Mesenchymal stem cell (in vitro differentiated cells and primary cell): ENCODE data around the gene STRADB.
"Not testable (repeated sequence)": the region's sequence is repeated elsewhere in the genome, so short reads cannot be mapped to it uniquely, and the experiment has no call there.

ENCODE experiments used
- DNase-seq: peaks from one replicate; pipeline ENCODE4 v3.0.0-alpha.2; 2013
- H2AFZ ChIP-seq: one replicate; pipeline ENCODE4 v1.6.1; 2013; ENCODE audit warnings: low read depth, mild to moderate bottlenecking, control low read depth, inconsistent platforms, low read length, moderate library complexity
- H2AK5ac ChIP-seq: 2 replicates; pipeline ENCODE4 v1.6.1; 2013; ENCODE audit warnings: low read length, moderate library complexity, mild to moderate bottlenecking, inconsistent platforms; ENCODE audit not compliant: severe bottlenecking
- H2BK120ac ChIP-seq: one replicate; pipeline ENCODE4 v1.6.1; 2013; ENCODE audit warnings: low read depth, mild to moderate bottlenecking, inconsistent platforms, low read length, moderate library complexity
- H2BK12ac ChIP-seq, 2 experiments: one replicate each; pipeline ENCODE4 v1.6.1; 2013; ENCODE audit warnings: inconsistent platforms in 2 of 2, low read length in 2 of 2, mild to moderate bottlenecking in 2 of 2, moderate library complexity in 2 of 2, control low read depth in 1 of 2
- H2BK15ac ChIP-seq: one replicate; pipeline ENCODE4 v1.6.1; 2013; ENCODE audit warnings: mild to moderate bottlenecking, low read depth, inconsistent platforms; ENCODE audit not compliant: poor library complexity, severe bottlenecking
- H2BK5ac ChIP-seq: 2 replicates; pipeline ENCODE4 v1.6.1; 2013; ENCODE audit warnings: low read depth, mild to moderate bottlenecking, low read length, control low read depth, inconsistent platforms; ENCODE audit not compliant: poor library complexity, severe bottlenecking
- H3K14ac ChIP-seq, 2 experiments: one replicate each; pipeline ENCODE4 v1.6.1; 2013; ENCODE audit warnings: inconsistent platforms in 2 of 2, low read length in 2 of 2, control low read depth in 1 of 2, mild to moderate bottlenecking in 1 of 2, moderate library complexity in 1 of 2
- H3K18ac ChIP-seq, 2 experiments: one replicate each; pipeline ENCODE4 v1.6.1; 2013; ENCODE audit warnings: inconsistent platforms in 2 of 2, low read length in 2 of 2, control low read depth in 1 of 2, low read depth in 1 of 2, mild to moderate bottlenecking in 1 of 2
- H3K23ac ChIP-seq, 2 experiments: one replicate each; pipeline ENCODE4 v1.6.1; 2013; ENCODE audit warnings: inconsistent platforms in 2 of 2, low read length in 2 of 2, mild to moderate bottlenecking in 2 of 2, moderate library complexity in 2 of 2, control low read depth in 1 of 2
- H3K27ac ChIP-seq: 2 replicates; pipeline ENCODE4 v1.5.1; 2013; ENCODE audit warnings: mild to moderate bottlenecking, moderate library complexity, low read length, control low read depth, inconsistent platforms; ENCODE audit not compliant: poor library complexity, severe bottlenecking
- H3K27me3 ChIP-seq, 2 experiments: 2 replicates each; pipeline versions ENCODE4 v1.6.1 to v1.7.0; 2013; ENCODE audit warnings: low read length in 2 of 2, mild to moderate bottlenecking in 2 of 2, moderate library complexity in 2 of 2, control low read depth in 1 of 2, inconsistent platforms in 1 of 2; ENCODE audit not compliant: control insufficient read depth in 1 of 2, insufficient read depth in 1 of 2
- H3K36me3 ChIP-seq, 2 experiments: 2 replicates each; pipeline versions ENCODE4 v1.6.1 to v1.7.0; 2013; ENCODE audit warnings: low read length in 2 of 2, control low read depth in 1 of 2, inconsistent platforms in 1 of 2, low read depth in 1 of 2, mild to moderate bottlenecking in 1 of 2; ENCODE audit not compliant: insufficient read depth in 2 of 2, control insufficient read depth in 1 of 2
- H3K4ac ChIP-seq, 2 experiments: one replicate each; pipeline ENCODE4 v1.6.1; 2013; ENCODE audit warnings: inconsistent platforms in 2 of 2, low read length in 2 of 2, mild to moderate bottlenecking in 2 of 2, moderate library complexity in 2 of 2, control low read depth in 1 of 2, low read depth in 1 of 2
- H3K4me1 ChIP-seq: 2 replicates; pipeline ENCODE4 v1.6.1; 2013; ENCODE audit warnings: low read depth, low read length, control low read depth; ENCODE audit not compliant: control insufficient read depth, insufficient read depth
- H3K4me2 ChIP-seq: 2 replicates; pipeline ENCODE4 v1.6.1; 2013; ENCODE audit warnings: low read length, mild to moderate bottlenecking, inconsistent platforms; ENCODE audit not compliant: poor library complexity, severe bottlenecking
- H3K4me3 ChIP-seq, 2 experiments: 2 replicates each; pipeline versions ENCODE4 v1.5.1 to v1.7.0; 2013; ENCODE audit warnings: low read length in 2 of 2, mild to moderate bottlenecking in 2 of 2, control low read depth in 1 of 2, low read depth in 1 of 2; ENCODE audit not compliant: insufficient read depth in 1 of 2
- H3K79me1 ChIP-seq: replicated peaks from 2 replicates; pipeline ENCODE4 v1.6.1; 2013; ENCODE audit warnings: mild to moderate bottlenecking, control low read depth, low read length, inconsistent platforms; ENCODE audit not compliant: poor library complexity, severe bottlenecking
- H3K9ac ChIP-seq: 2 replicates; pipeline ENCODE4 v1.7.0; 2013; ENCODE audit warnings: mild to moderate bottlenecking, low read length, moderate library complexity
- H3K9me3 ChIP-seq: 2 replicates; pipeline ENCODE4 v1.7.0; 2013; ENCODE audit warnings: mild to moderate bottlenecking, low read length; ENCODE audit not compliant: control insufficient read depth
- H4K8ac ChIP-seq: one replicate; pipeline ENCODE4 v1.6.1; 2013; ENCODE audit warnings: inconsistent platforms, mild to moderate bottlenecking, low read length, moderate library complexity
- H4K91ac ChIP-seq: one replicate; pipeline ENCODE4 v1.6.1; 2013; ENCODE audit warnings: mild to moderate bottlenecking, low read length, inconsistent platforms
- WGBS: methylation state at CpG from one replicate; pipeline ENCODE4 v1.1.7; 2013; ENCODE audit warnings: mixed read lengths; 5-methylcytosine and 5-hydroxymethylcytosine counted together

The STRADB gene

DNA sequence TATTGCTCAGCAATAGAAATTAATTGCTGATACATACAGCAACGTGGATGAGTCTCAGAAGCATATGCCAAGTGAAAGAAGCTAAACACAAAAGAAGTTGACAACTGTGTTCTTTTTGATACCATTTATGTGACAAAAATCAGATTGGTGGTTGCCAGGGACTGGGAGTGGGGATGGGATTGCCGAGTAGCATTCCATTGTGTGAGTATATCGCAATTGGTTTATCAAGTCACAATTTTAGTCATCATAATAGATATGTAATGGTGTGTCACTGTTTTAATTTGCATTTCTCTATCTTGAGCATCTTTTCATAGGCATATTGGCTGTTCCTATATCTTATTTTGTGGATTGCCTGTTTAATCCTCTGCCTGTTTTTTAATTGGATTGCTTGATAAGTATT, 20.9 kb downstream of the STRADB start:
- H3K4me3 ChIP-seq, result peak overlapping the region in 1 of 2 experiments; percentile 31
- H3K36me3 ChIP-seq, result peaks cover 2 to 81% of the 10 kb centered on the region in 2 experiments
- no peak overlapping the region for H3K4me2 ChIP-seq
- no peak overlapping the region for H2BK120ac ChIP-seq
- no peaks in the 10 kb centered on the region for H3K27me3 ChIP-seq
- no peak overlapping the region for H2BK5ac ChIP-seq
- no peak overlapping the region for H2AK5ac ChIP-seq
- no peak for DNase-seq
- H3K27ac ChIP-seq, result no peak overlapping the region
- peak overlapping the region; percentile 45 for H3K9ac ChIP-seq
- H2BK15ac ChIP-seq, result no peak overlapping the region
- 100% methylated on average over 1 of the region's 3 CpGs for WGBS
- no peak overlapping the region for H4K8ac ChIP-seq
- no peak overlapping the region for H2BK12ac ChIP-seq
- H2AFZ ChIP-seq, result no peak overlapping the region
- H3K4me1 ChIP-seq, result no peaks in the 10 kb centered on the region
- no peak overlapping the region for H3K18ac ChIP-seq
- H3K14ac ChIP-seq, result no peak overlapping the region
- no peak overlapping the region for H3K23ac ChIP-seq
- no peak overlapping the region for H3K4ac ChIP-seq
- no peak overlapping the region for H4K91ac ChIP-seq
- H3K79me1 ChIP-seq, result peaks cover 5% of the 10 kb centered on the region
- H3K9me3 ChIP-seq, result no peaks in the 10 kb centered on the region

DNA sequence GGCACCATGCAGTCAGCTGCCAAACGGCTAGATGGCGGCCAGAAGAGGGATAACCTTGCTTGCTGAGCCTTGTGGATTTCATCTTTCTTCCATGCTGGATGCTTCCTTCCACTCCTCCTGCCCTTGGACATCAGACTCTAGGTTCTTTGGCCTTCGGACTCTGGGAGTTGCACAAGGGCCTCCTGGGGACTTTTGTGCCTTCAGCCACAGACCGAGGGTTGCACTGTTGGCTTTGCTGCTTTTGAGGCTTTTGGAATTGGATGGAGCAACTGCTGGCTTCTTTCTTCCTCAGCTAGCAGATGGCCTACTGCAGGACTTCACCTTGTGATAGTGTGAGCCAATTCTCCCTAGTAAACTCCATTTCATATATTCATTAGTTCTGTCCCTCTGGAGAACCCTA, 31.0 kb downstream of the STRADB start:
- H3K4me3 ChIP-seq, result no peak overlapping the region
- H4K91ac ChIP-seq, result no peak overlapping the region
- H2BK15ac ChIP-seq, result no peak overlapping the region
- no peak overlapping the region for H2AK5ac ChIP-seq
- H2AFZ ChIP-seq, result no peak overlapping the region
- H2BK5ac ChIP-seq, result no peak overlapping the region
- no peak overlapping the region for H4K8ac ChIP-seq
- 100% methylated on average over 4 of the region's 4 CpGs for WGBS
- DNase-seq, result no peak
- H3K23ac ChIP-seq, result no peak overlapping the region
- no peak overlapping the region for H2BK120ac ChIP-seq
- H3K36me3 ChIP-seq, result peaks cover 7 to 51% of the 10 kb centered on the region in 2 experiments
- H3K79me1 ChIP-seq, result no peaks in the 10 kb centered on the region
- no peaks in the 10 kb centered on the region for H3K4me1 ChIP-seq
- H3K4ac ChIP-seq, result no peak overlapping the region
- H3K9me3 ChIP-seq, result no peaks in the 10 kb centered on the region
- no peak overlapping the region for H3K27ac ChIP-seq
- no peak overlapping the region for H3K9ac ChIP-seq
- no peak overlapping the region for H3K4me2 ChIP-seq
- H3K14ac ChIP-seq, result no peak overlapping the region
- no peaks in the 10 kb centered on the region for H3K27me3 ChIP-seq
- no peak overlapping the region for H3K18ac ChIP-seq
- no peak overlapping the region for H2BK12ac ChIP-seq

DNA sequence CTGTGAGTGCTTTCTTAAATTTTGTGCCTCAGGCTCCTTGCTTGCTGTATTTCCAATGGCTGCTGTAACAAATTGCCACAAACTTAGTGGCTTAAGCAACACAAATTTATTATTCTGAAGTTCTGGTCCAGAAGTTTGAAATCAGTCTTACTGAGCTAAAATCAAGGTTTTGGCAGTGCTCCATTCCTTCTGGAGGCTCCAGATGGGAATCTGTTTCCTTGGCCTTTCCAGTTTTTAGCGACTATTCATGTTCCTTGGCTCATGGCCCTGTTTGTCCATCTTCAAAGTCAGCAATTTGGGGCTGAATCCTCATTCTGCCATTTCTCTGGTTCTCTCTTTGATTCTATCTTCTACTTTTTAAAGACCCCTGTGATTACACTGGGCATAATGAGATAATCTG, 31.8 kb downstream of the STRADB start:
- no peak overlapping the region for H4K8ac ChIP-seq
- no peak overlapping the region for H3K4me2 ChIP-seq
- no peak overlapping the region for H3K14ac ChIP-seq
- no peak overlapping the region for H2AFZ ChIP-seq
- no peaks in the 10 kb centered on the region for H3K4me1 ChIP-seq
- H4K91ac ChIP-seq, result no peak overlapping the region
- no peak overlapping the region for H3K4me3 ChIP-seq
- H3K18ac ChIP-seq, result no peak overlapping the region
- no peaks in the 10 kb centered on the region for H3K9me3 ChIP-seq
- no peak overlapping the region for H3K23ac ChIP-seq
- H3K27me3 ChIP-seq, result no peaks in the 10 kb centered on the region
- peaks cover 7 to 43% of the 10 kb centered on the region in 2 experiments for H3K36me3 ChIP-seq
- 62% methylated on average over 1 of the region's 1 CpG for WGBS
- H2BK15ac ChIP-seq, result no peak overlapping the region
- H3K4ac ChIP-seq, result no peak overlapping the region
- H3K9ac ChIP-seq, result no peak overlapping the region
- H3K27ac ChIP-seq, result no peak overlapping the region
- no peaks in the 10 kb centered on the region for H3K79me1 ChIP-seq
- H2AK5ac ChIP-seq, result no peak overlapping the region
- H2BK5ac ChIP-seq, result no peak overlapping the region
- H2BK12ac ChIP-seq, result no peak overlapping the region
- H2BK120ac ChIP-seq, result no peak overlapping the region
- DNase-seq, result no peak

DNA sequence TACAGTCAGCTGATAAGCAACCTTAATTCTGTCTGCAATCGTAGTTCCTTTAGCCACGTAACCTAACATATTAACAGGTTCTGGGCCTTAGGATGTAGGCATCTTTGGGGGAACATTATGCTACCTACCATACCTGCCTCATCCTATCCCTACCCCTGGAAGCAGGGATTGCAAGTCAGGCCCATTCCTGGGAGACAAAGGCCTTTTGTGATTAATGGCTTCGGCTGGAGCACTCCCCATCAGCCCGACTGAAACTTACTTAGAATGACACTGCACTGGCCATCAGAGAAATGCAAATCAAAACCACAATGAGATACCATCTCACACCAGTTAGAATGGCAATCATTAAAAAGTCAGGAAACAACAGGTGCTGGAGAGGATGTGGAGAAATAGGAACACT, 32.2 kb downstream of the STRADB start:
- H2BK120ac ChIP-seq, H2BK5ac ChIP-seq, H4K91ac ChIP-seq, H3K4me1 ChIP-seq, H2AFZ ChIP-seq, H2AK5ac ChIP-seq, DNase-seq, H3K14ac ChIP-seq, H3K4me3 ChIP-seq, H3K18ac ChIP-seq, H2BK12ac ChIP-seq, H2BK15ac ChIP-seq, H3K4ac ChIP-seq, H3K9me3 ChIP-seq, H3K23ac ChIP-seq, H3K4me2 ChIP-seq, H3K9ac ChIP-seq, H3K27ac ChIP-seq, H4K8ac ChIP-seq, H3K79me1 ChIP-seq, H3K27me3 ChIP-seq: not testable (repeated sequence)
- 97% methylated on average over 3 of the region's 4 CpGs for WGBS
- peaks cover 7 to 40% of the 10 kb centered on the region in 2 experiments for H3K36me3 ChIP-seq
